RWPE1 (cell line): ENCODE results near the gene TRAF7.
A peak's percentile ranks its signal among the peaks of the same experiment; 100 is the strongest.
"Not testable (repeated sequence)": the region's sequence is repeated elsewhere in the genome, so short reads cannot be mapped to it uniquely, and the experiment has no call there.

Source experiments
- CTCF ChIA-PET: fragments of 350-600 bp; sonication (Branson Sonifier 250); formaldehyde crosslinking; extraction: SDS; loops from one replicate; lab custom pipeline; 2021; lab: Yijun Ruan, JAX
- POLR2A ChIA-PET: fragments of 400-600 bp; formaldehyde crosslinking; extraction: SDS; loops from one replicate; lab custom pipeline; 2020; ENCODE audit warnings: antibody characterized with exemption; ENCODE audit not compliant: low non-redundant PET; lab: Yijun Ruan, JAX
- DNase-seq: peaks from one replicate; pipeline ENCODE4 v3.0.0; 2012; ENCODE audit warnings: low spot score
- H3K27ac ChIP-seq: fragments of 450-650 bp; 2 replicates; pipeline ENCODE4 v1.5.1; 2017
- TF ChIP-seq, protein P1 (sequence below): fragments of 450-650 bp; conservative IDR thresholded peaks from 2 replicates; pipeline ENCODE4 v1.5.1; 2017; ENCODE audit warnings: low read depth, mild to moderate bottlenecking

TRAF7 gene

DNA sequence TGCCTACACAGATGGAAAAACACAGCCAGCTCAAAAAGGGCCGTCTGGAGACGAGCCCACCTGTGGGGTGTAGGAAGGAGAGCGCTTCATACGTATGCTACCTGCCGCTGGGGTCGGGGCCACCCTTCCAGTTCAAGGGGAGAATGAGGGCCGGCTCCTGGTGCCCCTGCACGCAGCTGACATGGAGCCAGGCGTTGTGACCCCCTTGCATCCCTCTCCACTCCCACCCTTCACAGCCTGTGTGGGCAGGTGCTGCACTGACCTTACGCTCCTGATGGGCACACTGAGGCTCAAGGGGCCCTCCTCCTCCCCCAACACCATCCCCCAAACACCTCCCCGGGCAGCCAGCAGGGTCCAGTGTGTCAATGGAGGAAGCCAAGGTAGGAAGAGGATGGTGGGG lies 30.0 kb upstream of the TRAF7 start:
- POLR2A ChIA-PET, CTCF ChIA-PET, DNase-seq: not testable (repeated sequence)
- peak overlapping the region; percentile 99 for H3K27ac ChIP-seq

DNA sequence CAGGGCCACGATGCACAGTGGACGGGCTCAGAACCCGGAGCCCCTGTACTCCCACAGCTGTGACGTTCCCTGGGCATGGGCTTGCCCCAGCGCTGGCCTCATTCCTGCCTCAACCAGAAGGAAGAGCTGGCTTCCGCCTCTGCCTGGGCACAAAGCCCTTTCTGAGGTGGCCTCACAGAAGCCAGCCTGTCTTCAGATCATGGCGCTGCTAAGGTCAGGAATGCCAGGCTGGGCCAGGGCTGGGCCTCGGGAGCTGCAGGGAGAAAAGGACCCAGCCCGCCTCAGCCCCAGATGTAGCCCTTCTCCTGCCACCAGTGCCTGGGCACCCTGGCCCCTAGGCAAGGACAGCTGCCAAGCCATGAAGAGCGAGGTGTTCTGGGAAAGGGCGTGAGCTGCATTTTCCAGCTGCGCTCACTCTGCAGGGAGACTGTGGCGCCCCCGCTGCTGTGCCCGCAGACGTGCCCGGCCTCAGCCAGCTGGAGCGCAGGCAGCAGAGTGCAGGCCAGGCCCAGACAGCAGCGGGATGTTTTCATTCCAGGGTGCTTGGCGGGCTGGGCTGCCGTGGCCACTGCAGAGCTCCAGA lies 29.3 kb upstream of the TRAF7 start:
- CTCF ChIA-PET: interaction anchor here (0.5 to 0.8 kb wide), 2 partner anchors 12 to 14 kb away, joined by 4 to 7 read pairs; no protein-coding TSS in a partner anchor
- DNase-seq, POLR2A ChIA-PET: not testable (repeated sequence)
- peak overlapping the region; percentile 99 for H3K27ac ChIP-seq

- POLR2A ChIA-PET, DNase-seq: not testable (repeated sequence)
- CTCF ChIA-PET: interaction anchor here (0.8 kb wide), 1 partner anchor 14 kb away, joined by 4 read pairs; no protein-coding TSS in a partner anchor
- H3K27ac ChIP-seq: peak overlapping the region; percentile 99
These were observed 28.5 kb upstream of the TRAF7 start for GRCh38 chr16:2126928-2127556.

GRCh38 chr16:2127630-2128280 lies 27.8 kb upstream of the TRAF7 start:
- H3K27ac ChIP-seq: peak overlapping the region; percentile 99
- DNase-seq, POLR2A ChIA-PET: not testable (repeated sequence)
- CTCF ChIA-PET: interaction anchor here (0.7 kb wide), 1 partner anchor 51 kb away, joined by 3 read pairs; no protein-coding TSS in a partner anchor

- CTCF ChIA-PET, DNase-seq, POLR2A ChIA-PET: not testable (repeated sequence)
- peak overlapping the region; percentile 96 for H3K27ac ChIP-seq
These were observed 26.3 kb upstream of the TRAF7 start for GRCh38 chr16:2129251-2129650.

DNA sequence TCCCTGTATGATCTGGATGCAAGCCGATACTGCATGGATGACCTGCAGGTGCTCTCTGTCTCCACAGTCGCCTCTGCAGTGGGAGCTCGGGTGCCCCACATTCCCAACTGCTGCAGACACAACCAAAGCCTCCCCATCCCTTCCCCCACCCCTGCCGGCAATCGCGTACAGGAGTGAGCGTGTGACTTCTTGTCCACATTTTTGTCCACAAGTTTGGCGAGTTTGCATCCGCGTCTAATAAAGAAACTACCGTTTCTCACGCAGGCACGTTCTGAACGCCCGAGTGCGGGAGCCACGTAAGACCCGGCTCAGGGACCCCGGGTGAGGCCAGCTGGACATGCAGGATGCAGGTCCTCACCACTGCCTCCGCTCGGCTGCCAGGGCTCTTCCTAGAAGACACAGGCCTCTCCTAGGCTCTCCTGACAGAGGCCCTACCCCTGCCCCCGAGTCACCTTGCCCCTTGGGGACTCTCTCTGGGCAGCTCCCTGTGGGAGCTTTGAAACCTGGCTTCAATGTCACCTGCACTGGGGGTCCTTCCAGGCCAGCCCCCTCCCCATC lies 25.6 kb upstream of the TRAF7 start:
- DNase-seq, POLR2A ChIA-PET, CTCF ChIA-PET: not testable (repeated sequence)
- peak overlapping the region; percentile 96 for H3K27ac ChIP-seq

GRCh38 chr16:2133797-2134196 lies 21.8 kb upstream of the TRAF7 start:
- CTCF ChIA-PET, POLR2A ChIA-PET, DNase-seq: not testable (repeated sequence)
- H3K27ac ChIP-seq: peak overlapping the region; percentile 60

- POLR2A ChIA-PET, DNase-seq, CTCF ChIA-PET: not testable (repeated sequence)
- H3K27ac ChIP-seq: peak overlapping the region; percentile 82
These were observed 20.5 kb upstream of the TRAF7 start for GRCh38 chr16:2135071-2135470.

- peak within 1 kb of the TSS; percentile 82 for H3K27ac ChIP-seq
- POLR2A ChIA-PET, CTCF ChIA-PET: not testable (repeated sequence)
These were observed 19.7 kb upstream of the TRAF7 start, which contains the start of gene PKD1 for GRCh38 chr16:2135770-2136490. Gene PKD1 (minus strand): TSS chr16:2135898. CDS start chr16:2135689, 209 bp downstream.

DNA sequence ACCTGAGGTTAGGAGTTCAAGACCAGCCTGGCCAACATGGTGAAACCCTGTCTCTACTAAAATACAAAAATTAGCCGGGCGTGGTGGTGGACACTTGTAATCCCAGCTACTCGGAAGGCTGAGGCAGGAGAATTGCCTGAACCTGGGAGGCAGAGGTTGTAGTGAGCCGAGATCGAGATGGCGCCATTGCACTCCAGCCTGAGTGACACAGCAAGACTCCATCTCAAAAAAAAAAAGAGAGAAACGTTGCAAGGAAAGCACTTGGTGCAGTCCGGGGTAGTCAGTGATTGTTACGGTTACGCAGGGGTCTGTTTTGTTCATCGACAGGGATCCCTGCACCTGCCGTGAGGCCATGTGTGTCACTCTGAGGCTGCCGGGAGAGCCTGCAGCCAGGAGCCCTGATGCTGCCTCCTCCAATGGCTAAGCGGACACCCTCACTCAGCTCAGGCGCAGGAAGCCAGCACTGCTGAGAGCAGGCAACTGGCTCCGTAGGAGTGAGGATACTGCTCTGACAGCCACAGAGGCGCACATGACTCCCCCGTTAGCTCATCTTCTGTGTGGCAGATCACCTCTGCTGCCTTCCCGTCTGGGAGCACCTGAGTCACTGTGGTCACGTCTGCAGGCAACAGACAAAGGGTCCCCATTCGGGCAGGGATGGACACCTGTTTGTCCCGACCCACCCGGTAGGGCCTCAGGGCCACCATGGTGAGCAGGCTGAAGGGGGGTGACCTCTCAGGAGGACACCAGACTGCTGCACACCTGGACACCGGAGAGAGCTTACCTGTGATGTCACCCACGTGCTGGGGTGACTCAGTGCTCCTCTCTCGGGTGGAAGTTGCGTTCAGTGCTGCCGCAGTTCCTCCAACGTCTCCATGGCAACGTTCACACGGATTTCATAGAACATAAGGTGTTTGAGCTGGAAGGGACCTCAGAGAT lies 12.4 kb upstream of the TRAF7 start:
- peak overlapping the region; percentile 8; the same call in 1 of the 2 replicates for H3K27ac ChIP-seq
- CTCF ChIA-PET: interaction anchor here (0.8 kb wide), 1 partner anchor 22 kb away, joined by 4 read pairs; no protein-coding TSS in a partner anchor
- TF ChIP-seq, protein P1, sequence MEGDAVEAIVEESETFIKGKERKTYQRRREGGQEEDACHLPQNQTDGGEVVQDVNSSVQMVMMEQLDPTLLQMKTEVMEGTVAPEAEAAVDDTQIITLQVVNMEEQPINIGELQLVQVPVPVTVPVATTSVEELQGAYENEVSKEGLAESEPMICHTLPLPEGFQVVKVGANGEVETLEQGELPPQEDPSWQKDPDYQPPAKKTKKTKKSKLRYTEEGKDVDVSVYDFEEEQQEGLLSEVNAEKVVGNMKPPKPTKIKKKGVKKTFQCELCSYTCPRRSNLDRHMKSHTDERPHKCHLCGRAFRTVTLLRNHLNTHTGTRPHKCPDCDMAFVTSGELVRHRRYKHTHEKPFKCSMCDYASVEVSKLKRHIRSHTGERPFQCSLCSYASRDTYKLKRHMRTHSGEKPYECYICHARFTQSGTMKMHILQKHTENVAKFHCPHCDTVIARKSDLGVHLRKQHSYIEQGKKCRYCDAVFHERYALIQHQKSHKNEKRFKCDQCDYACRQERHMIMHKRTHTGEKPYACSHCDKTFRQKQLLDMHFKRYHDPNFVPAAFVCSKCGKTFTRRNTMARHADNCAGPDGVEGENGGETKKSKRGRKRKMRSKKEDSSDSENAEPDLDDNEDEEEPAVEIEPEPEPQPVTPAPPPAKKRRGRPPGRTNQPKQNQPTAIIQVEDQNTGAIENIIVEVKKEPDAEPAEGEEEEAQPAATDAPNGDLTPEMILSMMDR: no peak
- no peak for DNase-seq
- POLR2A ChIA-PET: interaction anchor here (0.5 kb wide), 1 partner anchor 244 kb away, joined by 3 read pairs; no protein-coding TSS in a partner anchor

More at GRCh38 chr16:2135770-2136490, 19.7 kb upstream of the TRAF7 start, which contains the start of gene PKD1:
- DNase-seq: not testable (repeated sequence)
